Measurements from ENCODE around the gene CCDC106. TPM values are rescaled to one million over a fixed set of nuclear protein-coding genes. Genes with fewer than 3 reads are reported as not detected.

CCDC106 gene
- total RNA-seq, 1 experiment from 2014 or later: 36.0 TPM

- H3K4me3 ChIP-seq (ENCODE audit: low read length): no peak overlapping the region
- H3K9me3 ChIP-seq (ENCODE audit: low read length): no peaks in the 10 kb centered on the region
- H3K79me2 ChIP-seq (ENCODE audit: low read length): peaks cover 18% of the 10 kb centered on the region
- 0 out of 2 replicates have a peak, but pooled peaks cover under 1% of the 10 kb centered on the region for H3K4me1 ChIP-seq (ENCODE audit: insufficient read depth, low read length)
- no peak overlapping the region for H3K27ac ChIP-seq (ENCODE audit: low read length)
- TF ChIP-seq EZH2 (IDR thresholded peaks at IDR 0.05; ENCODE audit: low read length, unreplicated experiment) (no peak), EZH2phosphoT487 (IDR thresholded peaks at IDR 0.05; ENCODE audit: borderline replicate concordance, low read length) (no peak), CTCF (conservative IDR thresholded peaks at IDR 0.05; ENCODE audit: low read depth, low read length) (no peak)
- DNase-seq (no peak), ATAC-seq (no peak)
- no peak overlapping the region for H2AFZ ChIP-seq (ENCODE audit: low read length)
- H4K20me1 ChIP-seq (ENCODE audit: low read length): no peaks in the 10 kb centered on the region; the same call in 1 of the 2 replicates
- H3K36me3 ChIP-seq (ENCODE audit: low read depth, low read length): no peaks in the 10 kb centered on the region; the same call in 1 of the 2 replicates
- POLR2A ChIA-PET (ENCODE audit: unreplicated experiment): no interaction called here
- H3K9ac ChIP-seq (ENCODE audit: low read length): no peak overlapping the region
- no peaks in the 10 kb centered on the region for H3K27me3 ChIP-seq (ENCODE audit: low read length)
- CTCF ChIA-PET: no interaction called here
- no peaks in the 10 kb centered on the region for H3K9me2 ChIP-seq (replicated peaks; ENCODE audit: low read length)
- no TSS peak for BruUV-seq (replicated peaks)
- H3F3A ChIP-seq (ENCODE audit: low read length, unreplicated experiment): no peaks in the 10 kb centered on the region
- H3K4me2 ChIP-seq (ENCODE audit: low read length): no peak overlapping the region
- intact Hi-C loops (cut with micrococcal nuclease): no loop called here
These were observed 35.9 kb upstream of the CCDC106 start for GRCh38 chr19:55611983-55612645.

- no peaks in the 10 kb centered on the region; the same call in 1 of the 2 replicates for H4K20me1 ChIP-seq (ENCODE audit: low read length)
- no peak overlapping the region for H3K4me3 ChIP-seq (ENCODE audit: low read length)
- H3K4me1 ChIP-seq (ENCODE audit: insufficient read depth, low read length): no peaks in the 10 kb centered on the region
- no peak overlapping the region for H3K27ac ChIP-seq (ENCODE audit: low read length)
- no peaks in the 10 kb centered on the region for H3F3A ChIP-seq (ENCODE audit: low read length, unreplicated experiment)
- no peaks in the 10 kb centered on the region; the same call in 1 of the 2 replicates for H3K36me3 ChIP-seq (ENCODE audit: low read depth, low read length)
- ATAC-seq (no peak), DNase-seq (no peak)
- BruUV-seq (replicated peaks): no TSS peak
- ChIA-PET CTCF (no interaction called here), POLR2A (ENCODE audit: unreplicated experiment) (no interaction called here)
- no peaks in the 10 kb centered on the region for H3K27me3 ChIP-seq (ENCODE audit: low read length)
- H3K4me2 ChIP-seq (ENCODE audit: low read length): no peak overlapping the region
- H3K9me2 ChIP-seq (replicated peaks; ENCODE audit: low read length): no peaks in the 10 kb centered on the region
- TF ChIP-seq EZH2 (IDR thresholded peaks at IDR 0.05; ENCODE audit: low read length, unreplicated experiment): no peak
- TF ChIP-seq CTCF (conservative IDR thresholded peaks at IDR 0.05; ENCODE audit: low read depth, low read length): no peak
- no peak for TF ChIP-seq EZH2phosphoT487 (IDR thresholded peaks at IDR 0.05; ENCODE audit: borderline replicate concordance, low read length)
- peaks cover 8% of the 10 kb centered on the region; the same call in 1 of the 2 replicates for H3K79me2 ChIP-seq (ENCODE audit: low read length)
- no peak overlapping the region for H3K9ac ChIP-seq (ENCODE audit: low read length)
- H2AFZ ChIP-seq (ENCODE audit: low read length): no peak overlapping the region
- intact Hi-C loops (cut with micrococcal nuclease): no loop called here
- H3K9me3 ChIP-seq (ENCODE audit: low read length): no peaks in the 10 kb centered on the region
These were observed 34.6 kb upstream of the CCDC106 start for GRCh38 chr19:55613396-55613795.
